MM.1S (cell line): ENCODE results near the gene SDF2L1.
A peak's percentile ranks its signal among the peaks of the same experiment; 100 is the strongest.

Experiments
- DNase-seq: peaks from one replicate; pipeline ENCODE4 v3.0.0-alpha.2; 2015
- H2AFZ ChIP-seq: fragments of 300-600 bp; sonication (generic); 2 replicates; pipeline ENCODE4 v1.6.0; 2016; ENCODE audit warnings: antibody characterized with exemption, low read length
- H3F3A ChIP-seq: fragments of 300-600 bp; sonication (generic); 2 replicates; pipeline ENCODE4 v1.6.1; 2016; ENCODE audit warnings: mild to moderate bottlenecking, antibody characterized with exemption, low read length, moderate library complexity, mixed read lengths; ENCODE audit not compliant: insufficient read depth
- H3K27ac ChIP-seq: fragments of 300-600 bp; sonication (generic); 2 replicates; pipeline ENCODE4 v1.5.1; 2016; ENCODE audit warnings: mild to moderate bottlenecking, low read length
- H3K27me3 ChIP-seq: fragments of 300-600 bp; sonication (generic); replicated peaks from 2 replicates; pipeline ENCODE4 v1.6.0; 2016; ENCODE audit warnings: low read length; ENCODE audit not compliant: insufficient read depth
- H3K36me3 ChIP-seq: fragments of 300-600 bp; sonication (generic); replicated peaks from 2 replicates; pipeline ENCODE4 v1.6.1; 2016; ENCODE audit warnings: mild to moderate bottlenecking, low read length, mixed read lengths; ENCODE audit not compliant: insufficient read depth
- H3K4me1 ChIP-seq: fragments of 300-600 bp; sonication (generic); 2 replicates; pipeline ENCODE4 v1.6.1; 2016; ENCODE audit warnings: low read length, mixed read lengths
- H3K4me2 ChIP-seq: fragments of 300-600 bp; sonication (generic); 2 replicates; pipeline ENCODE4 v1.6.0; 2016; ENCODE audit warnings: low read depth, low read length
- H3K4me3 ChIP-seq: fragments of 300-600 bp; sonication (generic); 2 replicates; pipeline ENCODE4 v1.5.1; 2016; ENCODE audit warnings: low read length, mixed read lengths
- H3K79me2 ChIP-seq: fragments of 300-600 bp; sonication (generic); 2 replicates; pipeline ENCODE4 v1.6.1; 2016; ENCODE audit warnings: mixed run types, low read length, mixed read lengths
- H3K9ac ChIP-seq: fragments of 300-600 bp; sonication (generic); 2 replicates; pipeline ENCODE4 v1.6.1; 2016; ENCODE audit warnings: low read length, mixed read lengths
- H3K9me2 ChIP-seq: fragments of 300-600 bp; sonication (generic); replicated peaks from 2 replicates; pipeline ENCODE4 v1.6.1; 2016; ENCODE audit warnings: mild to moderate bottlenecking, low read length, mixed read lengths; ENCODE audit not compliant: insufficient read depth
- H3K9me3 ChIP-seq: fragments of 300-600 bp; sonication (generic); replicated peaks from 2 replicates; pipeline ENCODE4 v1.6.1; 2016; ENCODE audit warnings: mild to moderate bottlenecking, low read length, mixed read lengths; ENCODE audit not compliant: insufficient read depth
- H4K20me1 ChIP-seq: fragments of 300-600 bp; sonication (generic); 2 replicates; pipeline ENCODE4 v1.6.1; 2016; ENCODE audit warnings: mild to moderate bottlenecking, low read length, moderate library complexity, mixed read lengths; ENCODE audit not compliant: insufficient read depth
- CTCF ChIP-seq: fragments of 300-600 bp; sonication (generic); IDR thresholded peaks from 2 replicates; pipeline ENCODE4 v1.5.1; 2016; ENCODE audit warnings: antibody characterized with exemption, low read length, mixed read lengths
- EZH2 ChIP-seq: fragments of 300-600 bp; sonication (generic); optimal IDR thresholded peaks from 2 replicates; pipeline ENCODE3; 2017; ENCODE audit warnings: low read depth, mild to moderate bottlenecking, antibody characterized with exemption, low read length, mixed read lengths
- EZH2phosphoT487 ChIP-seq: fragments of 300-600 bp; sonication (generic); IDR thresholded peaks from 2 replicates; pipeline ENCODE4 v1.6.1; 2018; ENCODE audit warnings: antibody characterized with exemption, low read length

SDF2L1 gene

DNA sequence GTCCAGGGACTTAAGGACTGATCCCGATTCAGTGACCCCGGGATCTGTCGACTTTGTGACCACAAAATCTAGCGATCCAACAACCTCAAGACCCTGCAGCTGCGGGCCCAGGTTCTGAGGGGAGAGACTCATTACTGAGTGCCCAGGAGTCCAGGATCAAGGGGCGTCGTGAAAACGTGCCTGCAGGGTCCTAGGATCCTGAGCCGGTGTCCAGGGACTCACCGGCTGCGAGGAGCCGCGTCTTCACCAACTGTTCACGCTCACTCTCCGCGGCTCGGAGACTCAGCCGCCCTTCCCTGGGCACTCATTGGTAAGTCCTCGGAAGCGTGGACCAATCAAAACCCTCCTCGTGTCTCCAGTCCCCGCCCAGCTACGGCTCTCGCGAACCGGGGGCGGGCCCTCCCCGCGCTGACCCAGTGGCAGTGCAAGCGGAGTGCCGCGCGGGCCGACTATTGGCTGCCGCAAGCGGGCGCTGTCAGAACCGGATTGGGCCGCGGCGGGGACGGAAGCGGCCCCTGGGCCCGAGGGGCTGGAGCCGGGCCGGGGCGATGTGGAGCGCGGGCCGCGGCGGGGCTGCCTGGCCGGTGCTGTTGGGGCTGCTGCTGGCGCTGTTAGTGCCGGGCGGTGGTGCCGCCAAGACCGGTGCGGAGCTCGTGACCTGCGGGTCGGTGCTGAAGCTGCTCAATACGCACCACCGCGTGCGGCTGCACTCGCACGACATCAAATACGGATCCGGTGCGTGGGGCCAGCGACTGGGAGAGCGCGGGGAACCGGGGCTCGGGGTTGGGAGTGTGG is at the start of gene SDF2L1:
Gene SDF2L1 (plus strand): TSS at position 514 of the 795 bp plus-strand sequence. CDS start 35 bp downstream, at position 549.
- Histone ChIP-seq H4K20me1 (no peaks in the 10 kb centered on the region), H3K36me3 (no peaks in the 10 kb centered on the region), H3K4me2 (peak within 1 kb of the TSS; percentile 89), H3K9me3 (no peaks in the 10 kb centered on the region), H3K27me3 (no peaks in the 10 kb centered on the region), H3F3A (peaks cover 8% of the 10 kb centered on the region; the same call in 1 of the 2 replicates), H3K9me2 (no peaks in the 10 kb centered on the region), H3K4me1 (no peaks in the 10 kb centered on the region), H3K4me3 (peak within 1 kb of the TSS; percentile 78), H3K79me2 (peaks cover 13% of the 10 kb centered on the region), H2AFZ (peak within 1 kb of the TSS; percentile 81), H3K9ac (peak within 1 kb of the TSS; percentile 79), H3K27ac (peak within 1 kb of the TSS; percentile 36; the same call in 1 of the 2 replicates)
- TF ChIP-seq CTCF, result no peak
- TF ChIP-seq EZH2phosphoT487, result no peak
- no peak for TF ChIP-seq EZH2
- DNase-seq, result peak; percentile 99

DNA sequence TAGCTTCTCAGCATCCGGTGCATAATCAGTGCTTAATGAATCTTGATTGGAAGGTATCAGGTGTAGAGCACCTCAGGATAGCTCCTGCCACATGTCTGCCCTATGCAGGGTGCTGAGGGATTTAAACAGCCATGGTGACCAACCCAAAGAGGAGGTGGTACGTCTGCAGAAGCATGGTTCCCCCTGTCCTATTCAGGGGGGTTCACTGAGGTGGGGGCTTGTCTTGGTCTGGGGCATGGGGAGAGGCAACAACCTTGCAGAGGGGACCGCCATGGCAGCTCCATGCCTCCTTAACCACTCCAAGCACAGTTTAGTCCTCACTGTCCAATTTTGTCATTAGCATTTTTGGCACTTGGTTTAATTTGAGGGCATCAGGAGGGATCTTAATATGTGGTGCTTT is 49.7 kb upstream of the SDF2L1 start:
- peaks cover 54% of the 10 kb centered on the region for H4K20me1 ChIP-seq
- TF ChIP-seq EZH2, result no peak
- no peak for TF ChIP-seq EZH2phosphoT487
- TF ChIP-seq CTCF, result no peak
- H3K4me2 ChIP-seq, result no peak overlapping the region
- no peak overlapping the region for H3K4me3 ChIP-seq
- no peaks in the 10 kb centered on the region for H3K9me3 ChIP-seq
- peaks cover 10% of the 10 kb centered on the region for H3F3A ChIP-seq
- H3K79me2 ChIP-seq, result peaks cover 96% of the 10 kb centered on the region
- H3K27ac ChIP-seq, result no peak overlapping the region
- H2AFZ ChIP-seq, result no peak overlapping the region
- H3K27me3 ChIP-seq, result no peaks in the 10 kb centered on the region
- H3K36me3 ChIP-seq, result 0 out of 2 replicates have a peak, but pooled peaks cover 3% of the 10 kb centered on the region
- no peaks in the 10 kb centered on the region for H3K9me2 ChIP-seq
- H3K9ac ChIP-seq, result no peak overlapping the region
- DNase-seq, result no peak
- H3K4me1 ChIP-seq, result peaks cover 10% of the 10 kb centered on the region

GRCh38 chr22:21593406-21594232 is 48.5 kb upstream of the SDF2L1 start:
- Histone ChIP-seq H3K79me2 (peaks cover 100% of the 10 kb centered on the region), H2AFZ (no peak overlapping the region), H3K27ac (no peak overlapping the region), H3F3A (no peaks in the 10 kb centered on the region), H3K9me2 (no peaks in the 10 kb centered on the region), H3K36me3 (0 out of 2 replicates have a peak, but pooled peaks cover 3% of the 10 kb centered on the region), H3K9ac (no peak overlapping the region), H3K4me1 (no peaks in the 10 kb centered on the region), H3K27me3 (no peaks in the 10 kb centered on the region), H3K4me3 (no peak overlapping the region), H4K20me1 (peaks cover 49% of the 10 kb centered on the region), H3K4me2 (no peak overlapping the region), H3K9me3 (no peaks in the 10 kb centered on the region)
- no peak for DNase-seq
- no peak for TF ChIP-seq CTCF
- no peak for TF ChIP-seq EZH2phosphoT487
